ENCODE results near the gene TMEM190. TPM values are rescaled to one million over a fixed set of nuclear protein-coding genes. Genes with fewer than 3 reads are reported as not detected.

The TMEM190 gene
- total and polyA plus RNA-seq, 9 donors, result 0.72 to 45.1 (median 2.5) TPM; not detected in 4

DNA sequence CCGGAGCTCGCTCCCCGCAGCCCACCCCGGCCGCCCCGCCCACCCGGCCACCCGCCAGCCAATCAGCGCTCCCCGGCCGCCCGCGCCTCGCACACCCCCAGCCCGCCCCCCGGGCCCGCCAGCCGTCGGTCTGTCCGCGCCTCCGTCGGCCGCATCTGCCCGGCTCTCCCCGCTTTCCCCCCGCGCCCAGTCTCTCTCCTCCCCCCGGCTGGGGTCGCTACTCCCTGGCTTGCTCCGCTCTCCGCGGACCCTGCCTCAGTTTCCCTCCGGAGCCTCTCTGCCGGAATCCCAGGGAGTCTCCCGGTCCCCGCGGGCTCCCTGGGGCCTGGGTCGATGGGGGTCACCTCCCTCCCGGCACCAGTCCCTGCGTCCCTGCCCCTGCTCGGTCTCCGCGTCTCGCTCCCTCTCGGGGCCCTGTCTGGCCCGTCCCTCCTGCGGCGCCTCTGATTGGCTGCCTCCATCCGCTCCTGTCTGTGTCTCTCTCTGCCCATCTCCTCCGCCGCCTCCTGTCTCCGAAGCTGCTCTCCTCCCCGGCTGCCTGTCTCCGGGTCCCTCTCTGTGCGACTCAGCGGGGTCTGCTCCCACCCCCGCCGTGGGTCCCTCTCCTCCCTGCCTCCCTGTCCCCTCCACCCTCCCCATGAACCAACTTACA is 6.8 kb upstream of the TMEM190 start:
- Histone ChIP-seq H3K9me3 (no peaks in the 10 kb centered on the region), H3K4me1 (ENCODE audit: insufficient read depth) (no peaks in the 10 kb centered on the region), H3K36me3 (no peaks in the 10 kb centered on the region), H3K4me3 (no peak overlapping the region), H3K27me3 (peaks cover 2% of the 10 kb centered on the region), H3K27ac (no peak overlapping the region)
- WGBS, 3 donors, result 1 to 3% (median 1%) methylated on average over 25 to 57 of the region's 59 CpGs
- intact Hi-C loops (cut with DNase I), result loop anchor here in 2 of 4 donors (10.0 kb wide), 2 partner anchors 85 to 225 kb away; partner anchors contain the start of genes BRSK1 (in 1 of the 2), HSPBP1 (in 1 of the 2) and TNNT1 (in 1 of the 2)
- TF ChIP-seq EP300 (IDR thresholded peaks at IDR 0.05) (no peak), POLR2A (IDR thresholded peaks at IDR 0.05) (no peak)
- TF ChIP-seq, protein P1, sequence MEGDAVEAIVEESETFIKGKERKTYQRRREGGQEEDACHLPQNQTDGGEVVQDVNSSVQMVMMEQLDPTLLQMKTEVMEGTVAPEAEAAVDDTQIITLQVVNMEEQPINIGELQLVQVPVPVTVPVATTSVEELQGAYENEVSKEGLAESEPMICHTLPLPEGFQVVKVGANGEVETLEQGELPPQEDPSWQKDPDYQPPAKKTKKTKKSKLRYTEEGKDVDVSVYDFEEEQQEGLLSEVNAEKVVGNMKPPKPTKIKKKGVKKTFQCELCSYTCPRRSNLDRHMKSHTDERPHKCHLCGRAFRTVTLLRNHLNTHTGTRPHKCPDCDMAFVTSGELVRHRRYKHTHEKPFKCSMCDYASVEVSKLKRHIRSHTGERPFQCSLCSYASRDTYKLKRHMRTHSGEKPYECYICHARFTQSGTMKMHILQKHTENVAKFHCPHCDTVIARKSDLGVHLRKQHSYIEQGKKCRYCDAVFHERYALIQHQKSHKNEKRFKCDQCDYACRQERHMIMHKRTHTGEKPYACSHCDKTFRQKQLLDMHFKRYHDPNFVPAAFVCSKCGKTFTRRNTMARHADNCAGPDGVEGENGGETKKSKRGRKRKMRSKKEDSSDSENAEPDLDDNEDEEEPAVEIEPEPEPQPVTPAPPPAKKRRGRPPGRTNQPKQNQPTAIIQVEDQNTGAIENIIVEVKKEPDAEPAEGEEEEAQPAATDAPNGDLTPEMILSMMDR (IDR thresholded peaks at IDR 0.05), result no peak
- DNase-seq, result no peak

DNA sequence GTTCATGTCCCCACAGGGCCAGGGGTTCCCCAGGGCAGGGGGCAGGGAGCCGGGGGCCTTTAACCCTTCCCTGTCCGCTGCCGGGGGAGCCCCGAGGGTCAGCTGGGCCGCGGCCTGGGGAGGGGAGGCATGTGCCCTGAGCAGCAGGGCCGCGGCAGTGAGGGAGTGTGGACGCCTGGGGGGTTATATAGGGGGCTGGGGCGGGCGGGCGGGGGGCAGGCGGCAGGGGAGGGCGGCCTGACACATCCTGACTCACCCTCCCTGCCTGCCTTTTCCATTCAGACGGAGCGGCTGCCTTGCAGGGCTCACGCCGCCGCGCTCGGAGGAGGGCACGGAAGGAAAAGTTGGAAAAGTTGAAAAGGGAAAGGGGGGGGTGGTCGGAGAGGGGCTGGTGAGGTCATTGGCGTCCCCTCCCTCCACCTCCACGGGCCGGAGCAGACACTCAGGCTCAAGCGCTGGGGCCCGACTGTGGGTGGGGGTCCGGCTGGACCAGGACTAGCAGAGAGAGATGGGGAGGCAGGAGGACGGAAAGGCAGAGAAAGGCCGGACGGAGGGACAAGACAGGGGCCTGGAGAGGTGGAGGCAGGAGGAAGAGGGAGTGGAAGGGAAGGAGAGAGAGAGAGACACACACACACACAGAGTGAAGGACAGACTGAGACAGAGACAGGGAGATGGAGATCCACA is 6.2 kb upstream of the TMEM190 start, which contains the start of gene IL11:
Gene IL11 (minus strand): TSS at position 159 of the 684 bp plus-strand sequence. CDS start 153 bp downstream, at position 6.
- H3K27me3 ChIP-seq, result peaks cover 2% of the 10 kb centered on the region
- no peaks in the 10 kb centered on the region for H3K9me3 ChIP-seq
- intact Hi-C loops (cut with DNase I), result loop anchor here in 2 of 4 donors (10.0 kb wide), 2 partner anchors 86 to 226 kb away; partner anchors contain the start of genes BRSK1 (in 1 of the 2), HSPBP1 (in 1 of the 2) and TNNT1 (in 1 of the 2)
- H3K36me3 ChIP-seq, result no peaks in the 10 kb centered on the region
- H3K27ac ChIP-seq, result no peak within 1 kb of the TSS
- DNase-seq, result no peak
- TF ChIP-seq, protein P1 (IDR thresholded peaks at IDR 0.05), result no peak
- no peak for TF ChIP-seq POLR2A (IDR thresholded peaks at IDR 0.05)
- TF ChIP-seq EP300 (IDR thresholded peaks at IDR 0.05), result no peak
- 10 to 20% (median 11%) methylated on average over 19 to 32 of the region's 32 CpGs for WGBS, 3 donors
- no peaks in the 10 kb centered on the region for H3K4me1 ChIP-seq (ENCODE audit: insufficient read depth)
- no peak within 1 kb of the TSS for H3K4me3 ChIP-seq

DNA sequence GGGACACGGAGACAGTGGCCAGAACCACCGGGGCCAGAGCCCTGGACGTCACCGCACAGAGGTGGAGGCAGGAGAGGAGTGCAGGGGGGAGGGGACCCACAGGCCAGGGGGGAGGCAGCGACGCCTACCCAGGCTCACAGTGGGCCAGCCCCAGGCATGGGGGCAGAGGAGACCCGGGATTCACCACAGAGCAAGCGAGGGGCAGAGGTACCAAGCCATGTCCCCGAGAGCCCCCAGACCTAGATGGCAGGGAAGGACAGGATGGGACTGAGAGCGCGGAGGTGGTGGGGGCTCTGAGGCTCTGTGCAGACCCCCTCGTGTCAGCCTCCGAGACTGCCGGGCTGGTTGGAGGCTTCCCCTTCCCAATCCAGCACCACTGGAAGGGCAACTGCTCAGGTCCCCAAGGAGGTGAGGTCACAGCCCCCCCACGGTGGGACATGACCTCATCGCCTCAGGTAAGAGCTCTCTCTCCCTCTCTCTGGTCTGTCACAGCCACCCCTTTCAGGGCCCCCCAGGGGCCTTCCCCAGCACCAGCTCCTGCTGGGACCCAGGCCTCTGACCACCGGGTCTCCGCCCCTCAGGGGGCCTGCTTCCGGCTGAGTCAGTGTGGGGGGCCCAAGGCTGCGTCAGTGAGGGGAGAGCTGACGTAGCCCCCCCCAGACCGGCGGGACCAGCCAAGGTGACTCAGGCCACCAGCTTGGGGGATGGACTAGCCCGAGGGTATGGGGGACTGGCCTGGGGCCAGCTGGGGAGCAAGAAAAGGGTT is 4.1 kb upstream of the TMEM190 start:
- no peaks in the 10 kb centered on the region for H3K9me3 ChIP-seq
- intact Hi-C loops (cut with DNase I), result loop anchor here in 2 of 4 donors (10.0 kb wide), 2 partner anchors 88 to 228 kb away; partner anchors contain the start of genes BRSK1 (in 1 of the 2), HSPBP1 (in 1 of the 2) and TNNT1 (in 1 of the 2)
- H3K36me3 ChIP-seq, result no peaks in the 10 kb centered on the region
- peaks cover 2% of the 10 kb centered on the region for H3K27me3 ChIP-seq
- H3K27ac ChIP-seq, result no peak overlapping the region
- TF ChIP-seq EP300 (IDR thresholded peaks at IDR 0.05), result no peak
- no peak for TF ChIP-seq POLR2A (IDR thresholded peaks at IDR 0.05)
- TF ChIP-seq, protein P1 (IDR thresholded peaks at IDR 0.05), result no peak
- 53 to 61% (median 56%) methylated on average over 20 to 24 of the region's 24 CpGs for WGBS, 3 donors
- H3K4me1 ChIP-seq (ENCODE audit: insufficient read depth), result no peaks in the 10 kb centered on the region
- no peak for DNase-seq
- no peak overlapping the region for H3K4me3 ChIP-seq
